Suprapubic skin (tissue), 4 donors: ENCODE measurements around the gene CXorf38. TPM values are rescaled to one million over a fixed set of nuclear protein-coding genes. Genes with fewer than 3 reads are reported as not detected.

Experiments used
- DNase-seq, 2 donors: peaks; one replicate each; pipeline ENCODE4 v3.0.0-alpha.2; 2019; ENCODE audit warnings: low spot score in 2 of 2
- H3K27ac ChIP-seq: fragments of 200-600 bp; sonication (generic); one replicate; pipeline ENCODE4 v1.5.1; 2019
- H3K27me3 ChIP-seq: fragments of 200-600 bp; sonication (generic); one replicate; pipeline ENCODE4 v1.5.1; 2019
- H3K36me3 ChIP-seq: fragments of 200-600 bp; sonication (generic); one replicate; pipeline ENCODE4 v1.5.1; 2019
- H3K4me1 ChIP-seq: fragments of 200-600 bp; sonication (generic); one replicate; pipeline ENCODE4 v1.5.1; 2019
- H3K4me3 ChIP-seq: fragments of 200-600 bp; sonication (generic); one replicate; pipeline ENCODE4 v1.5.1; 2019; ENCODE audit warnings: mild to moderate bottlenecking
- H3K9me3 ChIP-seq: fragments of 200-600 bp; sonication (generic); one replicate; pipeline ENCODE4 v1.5.1; 2019
- CTCF ChIP-seq, 2 donors: fragments of 200-600 bp in 1 of 2; fragments of 450-650 bp in 1 of 2; sonication (generic) in 1 of 2; IDR thresholded peaks; one replicate each; pipeline ENCODE4 v1.5.1; 2016 to 2019; ENCODE audit warnings: antibody characterized with exemption in 2 of 2, mild to moderate bottlenecking in 1 of 2, moderate library complexity in 1 of 2
- EP300 ChIP-seq: sonication (generic); formaldehyde crosslinking; IDR thresholded peaks from one replicate; pipeline ENCODE4 v1.6.1; 2017; ENCODE audit warnings: antibody characterized with exemption
- POLR2A ChIP-seq, 2 donors: fragments of 450-650 bp; IDR thresholded peaks; one replicate each; pipeline ENCODE4 v1.6.1; 2017; ENCODE audit warnings: antibody characterized with exemption in 2 of 2, mild to moderate bottlenecking in 2 of 2, moderate library complexity in 2 of 2
- POLR2AphosphoS5 ChIP-seq, 3 donors: sonication (generic); formaldehyde crosslinking; IDR thresholded peaks; one replicate each; pipeline ENCODE4 v1.6.1; 2017; ENCODE audit warnings: antibody characterized with exemption in 3 of 3
- WGBS: methylation state at CpG from one replicate; pipeline ENCODE4 v1.1.5; 2018; 5-methylcytosine and 5-hydroxymethylcytosine counted together
- total RNA-seq, 4 donors: library from RNA; depleted of rRNA; stranded (reverse); fragments of >200 nt; gene quantifications; one replicate each; pipeline ENCODE4 v1.1.0, GENCODE V29; 2016

CXorf38 gene
- total RNA-seq, 4 donors from 2014 or later: 9.8 to 15.6 (median 12.1) TPM

- 94% methylated on average over 5 of the region's 5 CpGs for WGBS
- no peak for TF ChIP-seq CTCF (IDR thresholded peaks at IDR 0.05)
- no peak for TF ChIP-seq POLR2A (IDR thresholded peaks at IDR 0.05)
- no peak for TF ChIP-seq POLR2AphosphoS5 (IDR thresholded peaks at IDR 0.05)
- TF ChIP-seq EP300: no peak
- H3K4me1 ChIP-seq: no peaks in the 10 kb centered on the region
- H3K9me3 ChIP-seq: no peaks in the 10 kb centered on the region
- no peaks in the 10 kb centered on the region for H3K27me3 ChIP-seq
- peaks cover 46% of the 10 kb centered on the region for H3K36me3 ChIP-seq
- DNase-seq: no peak
- H3K27ac ChIP-seq: no peak overlapping the region
- no peak overlapping the region for H3K4me3 ChIP-seq
These were observed 18.9 kb downstream of the CXorf38 start for GRCh38 chrX:40628506-40628905.

- H3K9me3 ChIP-seq: no peaks in the 10 kb centered on the region
- no peak overlapping the region for H3K27ac ChIP-seq
- DNase-seq: no peak
- WGBS: 90% methylated on average over 4 of the region's 4 CpGs
- TF ChIP-seq POLR2A (IDR thresholded peaks at IDR 0.05) (no peak), POLR2AphosphoS5 (IDR thresholded peaks at IDR 0.05) (no peak), CTCF (IDR thresholded peaks at IDR 0.05) (no peak), EP300 (no peak)
- H3K27me3 ChIP-seq: no peaks in the 10 kb centered on the region
- H3K4me1 ChIP-seq: no peaks in the 10 kb centered on the region
- H3K36me3 ChIP-seq: peaks cover 30% of the 10 kb centered on the region
- no peak overlapping the region for H3K4me3 ChIP-seq
These were observed 22.1 kb downstream of the CXorf38 start for GRCh38 chrX:40625294-40625693.

- Histone ChIP-seq H3K27ac (no peak overlapping the region), H3K4me3 (no peak overlapping the region), H3K4me1 (no peaks in the 10 kb centered on the region), H3K36me3 (peaks cover 14% of the 10 kb centered on the region), H3K9me3 (no peaks in the 10 kb centered on the region), H3K27me3 (no peaks in the 10 kb centered on the region)
- TF ChIP-seq EP300: no peak
- TF ChIP-seq POLR2AphosphoS5 (IDR thresholded peaks at IDR 0.05): no peak
- TF ChIP-seq POLR2A (IDR thresholded peaks at IDR 0.05): no peak
- no peak for TF ChIP-seq CTCF (IDR thresholded peaks at IDR 0.05)
- 81% methylated on average over 32 of the region's 32 CpGs for WGBS
- no peak for DNase-seq
These were observed 23.7 kb downstream of the CXorf38 start for GRCh38 chrX:40623665-40624064.

GRCh38 chrX:40623139-40623536, 24.2 kb downstream of the CXorf38 start, which contains the start of gene MPC1L:
Gene MPC1L (plus strand): TSS chrX:40623428. CDS start chrX:40623566, 138 bp downstream.
- no peak for DNase-seq
- Histone ChIP-seq H3K9me3 (no peaks in the 10 kb centered on the region), H3K4me3 (no peak within 1 kb of the TSS), H3K27me3 (no peaks in the 10 kb centered on the region), H3K27ac (no peak within 1 kb of the TSS), H3K36me3 (peaks cover 9% of the 10 kb centered on the region), H3K4me1 (no peaks in the 10 kb centered on the region)
- 89% methylated on average over 36 of the region's 38 CpGs for WGBS
- TF ChIP-seq EP300 (no peak), CTCF (IDR thresholded peaks at IDR 0.05) (no peak), POLR2AphosphoS5 (IDR thresholded peaks at IDR 0.05) (no peak), POLR2A (IDR thresholded peaks at IDR 0.05) (no peak)

GRCh38 chrX:40622479-40623138, 24.8 kb downstream of the CXorf38 start:
- TF ChIP-seq EP300 (no peak), CTCF (IDR thresholded peaks at IDR 0.05) (no peak), POLR2AphosphoS5 (IDR thresholded peaks at IDR 0.05) (no peak)
- Histone ChIP-seq H3K36me3 (peaks cover 4% of the 10 kb centered on the region), H3K4me3 (no peak overlapping the region), H3K27me3 (no peaks in the 10 kb centered on the region), H3K9me3 (no peaks in the 10 kb centered on the region), H3K4me1 (no peaks in the 10 kb centered on the region), H3K27ac (no peak overlapping the region)
- WGBS: 78% methylated on average over 11 of the region's 18 CpGs
- DNase-seq: no peak
